ENCODE measurements around the gene TNFRSF18. TPM values are rescaled to one million over a fixed set of nuclear protein-coding genes. Genes with fewer than 3 reads are reported as not detected.

TNFRSF18 gene
- total RNA-seq, 4 donors from 2014 or later, result 19.8 to 36.8 (median 25.8) TPM

DNA sequence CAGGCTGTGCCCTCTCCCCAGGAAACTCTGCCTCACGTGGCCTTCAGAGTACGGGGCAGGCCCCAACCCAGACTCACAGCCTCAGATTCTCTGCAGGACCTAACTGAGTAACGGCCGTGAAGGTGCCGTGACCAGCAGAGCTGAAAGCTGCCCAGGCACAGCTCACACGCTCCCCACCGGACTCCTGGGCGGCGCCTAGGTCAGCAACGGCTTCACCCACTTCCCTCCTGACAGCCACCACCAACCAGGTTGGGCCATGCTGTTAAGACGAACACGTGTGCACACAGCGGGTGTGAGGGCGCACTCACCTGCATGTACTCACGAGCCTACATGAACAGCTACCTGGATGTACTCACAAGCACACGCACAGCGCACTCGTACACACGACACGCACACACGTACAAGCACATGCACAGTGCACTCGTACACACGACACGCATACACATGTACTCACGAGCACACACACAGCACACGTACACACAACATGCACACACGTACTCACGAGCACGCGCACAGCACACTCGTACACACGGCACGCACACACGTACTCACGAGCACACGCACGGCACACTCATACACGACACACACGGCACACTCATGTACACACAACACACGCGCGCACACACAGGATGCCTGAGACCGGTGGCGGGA, 16.3 kb upstream of the TNFRSF18 start:
- DNase-seq (ENCODE audit: low spot score in 2 of 2), result no peak
- TF ChIP-seq POLR2A (IDR thresholded peaks at IDR 0.05), result no peak
- TF ChIP-seq, protein P1, sequence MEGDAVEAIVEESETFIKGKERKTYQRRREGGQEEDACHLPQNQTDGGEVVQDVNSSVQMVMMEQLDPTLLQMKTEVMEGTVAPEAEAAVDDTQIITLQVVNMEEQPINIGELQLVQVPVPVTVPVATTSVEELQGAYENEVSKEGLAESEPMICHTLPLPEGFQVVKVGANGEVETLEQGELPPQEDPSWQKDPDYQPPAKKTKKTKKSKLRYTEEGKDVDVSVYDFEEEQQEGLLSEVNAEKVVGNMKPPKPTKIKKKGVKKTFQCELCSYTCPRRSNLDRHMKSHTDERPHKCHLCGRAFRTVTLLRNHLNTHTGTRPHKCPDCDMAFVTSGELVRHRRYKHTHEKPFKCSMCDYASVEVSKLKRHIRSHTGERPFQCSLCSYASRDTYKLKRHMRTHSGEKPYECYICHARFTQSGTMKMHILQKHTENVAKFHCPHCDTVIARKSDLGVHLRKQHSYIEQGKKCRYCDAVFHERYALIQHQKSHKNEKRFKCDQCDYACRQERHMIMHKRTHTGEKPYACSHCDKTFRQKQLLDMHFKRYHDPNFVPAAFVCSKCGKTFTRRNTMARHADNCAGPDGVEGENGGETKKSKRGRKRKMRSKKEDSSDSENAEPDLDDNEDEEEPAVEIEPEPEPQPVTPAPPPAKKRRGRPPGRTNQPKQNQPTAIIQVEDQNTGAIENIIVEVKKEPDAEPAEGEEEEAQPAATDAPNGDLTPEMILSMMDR (IDR thresholded peaks at IDR 0.05), result no peak
- intact Hi-C loops (cut with DNase I; ENCODE audit: low total_unique reads), result no loop called here
- WGBS, 2 donors, result 95% methylated on average over 39 to 42 of the region's 44 CpGs
- H3K4me3 ChIP-seq (ENCODE audit: low read depth, poor library complexity, severe bottlenecking), result no peak overlapping the region

DNA sequence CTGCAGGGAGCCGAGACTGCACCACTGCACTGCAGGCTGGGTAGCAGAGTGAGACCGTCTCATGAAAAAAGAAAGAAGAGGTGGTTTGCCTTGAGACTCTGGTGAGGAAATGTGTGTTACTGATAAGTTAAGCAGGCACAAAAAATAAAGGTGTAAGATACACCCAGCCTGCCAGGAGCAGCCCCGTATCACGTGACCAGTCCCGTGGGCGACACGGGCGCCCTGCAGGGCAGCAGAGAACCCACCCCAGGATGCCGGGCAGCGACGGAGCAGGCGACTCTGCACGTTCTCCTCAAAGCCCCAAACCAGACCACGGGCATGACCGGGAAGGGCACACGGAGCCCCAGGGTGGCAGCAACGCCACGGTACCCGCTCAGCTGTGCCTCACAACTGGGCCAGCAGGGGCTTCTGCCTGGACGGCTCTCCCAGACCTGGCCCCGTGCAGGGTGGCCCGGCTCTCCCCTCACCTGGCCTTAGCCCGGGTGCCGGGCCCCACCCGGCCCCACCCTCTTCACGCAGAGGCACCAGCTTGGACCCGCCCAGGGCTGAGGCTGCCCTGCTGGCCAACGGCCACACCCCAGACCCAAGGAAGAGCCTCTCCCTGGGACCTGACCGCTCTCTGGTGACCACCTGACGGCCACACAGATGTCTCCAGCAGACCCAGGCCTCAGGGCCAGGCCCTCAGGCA, 15.6 kb upstream of the TNFRSF18 start:
- no peak for TF ChIP-seq POLR2A (IDR thresholded peaks at IDR 0.05)
- TF ChIP-seq, protein P1 (IDR thresholded peaks at IDR 0.05), result no peak
- H3K4me3 ChIP-seq (ENCODE audit: low read depth, poor library complexity, severe bottlenecking), result no peak overlapping the region
- intact Hi-C loops (cut with DNase I; ENCODE audit: low total_unique reads), result no loop called here
- 84 to 91% methylated on average over 14 to 22 of the region's 30 CpGs for WGBS, 2 donors
- no peak for DNase-seq (ENCODE audit: low spot score in 2 of 2)

DNA sequence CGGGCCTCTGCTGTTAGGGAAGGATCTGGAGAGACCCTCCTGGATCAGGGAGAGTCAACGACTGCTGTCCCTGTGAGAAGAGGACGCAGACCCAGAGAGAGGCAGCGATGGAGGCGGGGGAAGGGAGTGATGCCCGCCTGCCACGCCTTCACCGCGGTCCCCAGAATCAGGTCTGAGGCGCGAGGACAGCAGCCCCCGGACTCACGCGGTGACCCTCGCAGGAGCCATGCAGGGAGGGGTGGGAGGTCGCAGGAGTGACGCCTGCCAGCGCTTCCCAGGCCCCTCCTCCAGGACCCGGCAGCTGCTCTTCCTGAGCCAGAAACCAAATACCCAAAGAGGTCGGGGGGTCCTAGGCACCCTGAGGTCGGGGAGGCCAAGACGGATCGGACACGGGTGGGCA, 13.8 kb upstream of the TNFRSF18 start:
- DNase-seq (ENCODE audit: low spot score in 2 of 2), result no peak
- TF ChIP-seq POLR2A (IDR thresholded peaks at IDR 0.05), result no peak
- TF ChIP-seq, protein P1 (IDR thresholded peaks at IDR 0.05), result no peak
- intact Hi-C loops (cut with DNase I; ENCODE audit: low total_unique reads), result no loop called here
- 90 to 92% methylated on average over 22 to 23 of the region's 24 CpGs for WGBS, 2 donors
- H3K4me3 ChIP-seq (ENCODE audit: low read depth, poor library complexity, severe bottlenecking), result no peak overlapping the region

DNA sequence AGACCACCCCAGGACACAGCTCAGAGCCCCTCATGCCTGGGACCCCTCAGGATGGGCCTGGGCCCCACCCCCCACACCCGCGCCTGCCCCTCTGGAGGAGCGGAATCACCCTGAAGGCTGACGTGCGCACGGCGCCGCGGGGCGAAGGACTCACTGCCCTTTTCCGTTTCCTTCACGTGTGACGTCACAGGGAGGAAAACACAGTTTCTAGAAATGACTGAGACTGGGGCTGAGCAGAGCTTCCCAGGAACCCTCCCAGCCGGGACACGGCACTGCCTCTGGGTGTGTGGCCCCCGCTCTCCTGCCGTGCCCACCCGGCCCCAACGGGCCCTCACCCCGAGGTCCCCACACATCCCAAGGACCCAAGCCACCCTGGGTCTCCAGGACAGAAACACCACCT, 12.9 kb upstream of the TNFRSF18 start:
- no peak for TF ChIP-seq POLR2A (IDR thresholded peaks at IDR 0.05)
- TF ChIP-seq, protein P1 (IDR thresholded peaks at IDR 0.05), result no peak
- WGBS, 2 donors, result 95 to 98% methylated on average over 20 of the region's 20 CpGs
- intact Hi-C loops (cut with DNase I; ENCODE audit: low total_unique reads), result no loop called here
- H3K4me3 ChIP-seq (ENCODE audit: low read depth, poor library complexity, severe bottlenecking), result no peak overlapping the region
- no peak for DNase-seq (ENCODE audit: low spot score in 2 of 2)

DNA sequence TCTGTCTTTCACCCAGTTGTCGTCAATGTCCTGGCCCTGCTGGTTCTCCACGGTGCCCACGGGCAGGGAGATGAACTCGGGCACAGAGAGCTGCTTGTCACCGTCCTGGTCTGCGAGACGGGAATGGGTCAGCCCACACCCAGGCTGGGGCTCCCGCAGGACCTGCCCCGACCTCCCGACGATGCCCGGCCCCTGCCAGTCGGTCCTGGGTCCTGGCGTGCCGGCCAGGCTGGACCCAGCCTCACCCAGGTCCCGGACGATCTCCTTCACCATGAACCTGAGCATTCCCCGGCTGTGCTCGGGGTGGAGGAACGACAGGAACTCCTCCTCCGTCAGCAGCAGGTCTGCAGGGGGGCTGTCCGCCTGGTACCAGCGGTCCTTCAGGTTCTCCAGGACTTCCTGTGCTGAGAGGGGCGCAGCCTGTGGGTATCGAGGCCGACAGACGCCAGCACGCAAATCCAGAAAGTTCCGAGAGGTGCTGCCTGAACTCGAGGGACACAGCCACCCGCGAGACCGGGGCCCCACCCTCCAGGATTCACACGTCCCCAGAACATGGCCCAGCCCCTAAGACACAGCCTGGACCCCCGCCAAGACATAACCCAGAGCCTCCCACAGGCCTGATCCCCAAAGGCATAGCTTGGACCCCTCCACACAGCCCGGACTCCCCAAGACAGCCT, 12.3 kb upstream of the TNFRSF18 start:
- no peak overlapping the region for H3K4me3 ChIP-seq (ENCODE audit: low read depth, poor library complexity, severe bottlenecking)
- intact Hi-C loops (cut with DNase I; ENCODE audit: low total_unique reads), result no loop called here
- no peak for TF ChIP-seq POLR2A (IDR thresholded peaks at IDR 0.05)
- TF ChIP-seq, protein P1 (IDR thresholded peaks at IDR 0.05), result no peak
- DNase-seq (ENCODE audit: low spot score in 2 of 2), result no peak
- 91 to 94% methylated on average over 24 to 26 of the region's 36 CpGs for WGBS, 2 donors
